GM23248 (cell line): ENCODE measurements around the gene TUBGCP4.

ENCODE experiments used
- EZH2 ChIP-seq: fragments of 200-600 bp; sonication (generic); IDR thresholded peaks from 2 replicates; pipeline ENCODE4 v1.6.1; 2018; ENCODE audit warnings: antibody characterized with exemption, mild to moderate bottlenecking; ENCODE audit not compliant: insufficient read depth, poor library complexity, severe bottlenecking
- EZH2phosphoT487 ChIP-seq: fragments of 200-600 bp; sonication (generic); IDR thresholded peaks from 2 replicates; pipeline ENCODE4 v1.6.1; 2018; ENCODE audit warnings: antibody characterized with exemption, moderate library complexity, mild to moderate bottlenecking, low read depth; ENCODE audit not compliant: insufficient read depth

DNA sequence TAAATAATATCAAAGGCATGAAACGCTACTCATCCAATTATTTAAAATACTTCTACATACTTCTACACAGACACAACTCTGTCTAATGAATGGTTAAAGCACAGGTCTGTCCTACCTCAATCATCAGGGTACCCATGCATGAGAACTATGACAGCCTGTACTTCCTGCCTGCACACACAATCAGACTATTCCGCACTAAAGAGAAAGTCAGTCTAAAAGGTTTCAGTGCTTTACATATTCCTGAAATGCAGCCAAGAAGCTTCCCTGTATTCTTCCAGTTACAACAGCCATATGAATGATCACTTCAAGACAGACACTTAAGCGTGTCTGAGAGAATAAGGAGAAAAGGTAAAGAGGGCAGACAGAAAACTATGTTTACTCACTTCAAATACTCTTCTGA, 58.8 kb downstream of the TUBGCP4 start:
- TF ChIP-seq EZH2 (no peak), EZH2phosphoT487 (no peak)
